CD4-positive, alpha-beta T cell treated with Interleukin-6 for 4 hours (primary cell): ENCODE results near the gene BCL11A.

ENCODE experiments used
- DNase-seq: peaks from one replicate; pipeline ENCODE4 v3.0.0-alpha.2; 2020; ENCODE audit warnings: mixed read lengths

BCL11A gene

DNA sequence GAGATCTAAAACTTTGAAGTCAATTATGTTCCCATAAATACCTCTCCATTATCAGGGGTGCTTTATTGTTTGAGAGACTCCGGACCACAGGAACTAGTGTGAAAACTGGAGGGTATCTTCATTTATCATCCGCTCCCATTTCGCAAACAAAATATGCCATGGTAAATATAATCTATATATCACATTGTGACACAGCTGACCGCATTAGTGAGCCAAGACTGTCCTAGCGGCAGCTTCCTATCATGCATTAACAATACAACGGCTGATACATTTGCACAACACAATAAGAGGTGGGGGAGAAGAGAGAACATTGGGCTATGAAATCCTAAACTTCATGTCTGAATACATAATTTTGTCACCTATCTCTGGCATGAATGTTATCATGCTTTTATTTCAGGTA lies 29.5 kb downstream of the BCL11A start:
- no peak for DNase-seq

DNA sequence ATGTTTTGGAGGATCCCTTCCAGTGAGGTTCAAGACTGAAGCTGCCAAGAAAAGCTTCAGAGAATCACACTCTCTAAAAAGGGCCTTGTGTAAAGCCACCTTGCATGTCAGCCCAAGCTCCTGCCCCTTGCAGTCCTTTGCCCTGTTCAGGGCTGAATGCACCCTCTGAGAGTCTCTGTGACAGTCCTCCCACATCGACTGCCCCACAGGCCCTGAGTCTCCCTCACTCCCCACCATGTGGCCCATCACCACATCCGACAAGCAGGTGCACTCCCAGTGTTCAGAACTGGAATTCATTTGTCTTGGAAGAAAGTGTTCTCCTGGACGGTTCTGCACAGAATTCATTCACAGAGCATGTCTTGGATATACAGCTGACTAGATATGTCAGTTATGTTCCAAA lies 31.0 kb downstream of the BCL11A start:
- no peak for DNase-seq

DNA sequence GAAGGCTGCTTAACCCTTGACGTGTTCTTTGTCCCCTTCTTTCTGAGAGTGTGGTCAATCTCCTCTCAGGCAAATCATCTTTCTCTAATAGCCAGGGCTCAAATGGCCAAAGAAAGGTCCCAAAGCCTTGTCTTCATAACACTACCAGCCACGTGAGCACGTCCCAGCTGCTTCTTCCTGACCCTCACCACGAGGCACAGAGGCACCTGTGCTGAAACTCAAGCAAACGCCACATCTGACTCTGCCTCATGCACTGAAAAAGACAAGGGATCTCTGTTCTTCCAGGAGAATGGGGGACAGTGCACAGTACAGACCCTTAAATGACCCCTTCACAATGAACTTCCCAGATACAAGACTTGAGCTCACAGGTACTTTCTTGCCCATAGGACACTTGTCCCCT lies 31.8 kb downstream of the BCL11A start:
- DNase-seq: no peak

DNA sequence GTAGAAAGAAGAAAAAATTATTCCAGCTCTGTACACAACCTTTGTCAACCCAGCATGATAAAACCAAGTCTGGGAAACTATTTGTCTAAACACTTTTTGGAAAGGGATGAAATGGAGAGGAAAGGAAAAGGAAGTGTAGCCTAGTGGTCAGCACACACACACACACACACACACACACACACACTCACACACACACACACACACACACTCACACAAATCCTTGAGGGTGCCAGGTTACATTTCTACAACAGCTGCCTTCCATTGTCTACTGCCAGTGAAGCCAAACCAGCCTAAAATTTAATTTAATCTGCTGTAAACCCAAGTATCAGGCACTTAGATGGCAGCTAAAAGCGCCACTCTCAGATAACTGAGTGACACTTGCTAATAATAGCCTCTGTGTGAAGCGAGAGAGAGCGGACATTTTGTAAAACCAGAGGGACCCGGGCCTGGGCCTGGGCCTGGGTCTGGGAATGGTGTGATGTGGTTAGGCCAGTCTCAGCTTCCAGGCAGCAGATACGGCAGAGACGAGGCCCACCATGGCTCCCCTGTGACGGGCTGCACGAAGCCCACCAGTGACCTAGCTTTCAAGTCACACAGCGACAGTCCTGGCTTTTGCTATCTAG lies 32.4 kb downstream of the BCL11A start:
- no peak for DNase-seq

DNA sequence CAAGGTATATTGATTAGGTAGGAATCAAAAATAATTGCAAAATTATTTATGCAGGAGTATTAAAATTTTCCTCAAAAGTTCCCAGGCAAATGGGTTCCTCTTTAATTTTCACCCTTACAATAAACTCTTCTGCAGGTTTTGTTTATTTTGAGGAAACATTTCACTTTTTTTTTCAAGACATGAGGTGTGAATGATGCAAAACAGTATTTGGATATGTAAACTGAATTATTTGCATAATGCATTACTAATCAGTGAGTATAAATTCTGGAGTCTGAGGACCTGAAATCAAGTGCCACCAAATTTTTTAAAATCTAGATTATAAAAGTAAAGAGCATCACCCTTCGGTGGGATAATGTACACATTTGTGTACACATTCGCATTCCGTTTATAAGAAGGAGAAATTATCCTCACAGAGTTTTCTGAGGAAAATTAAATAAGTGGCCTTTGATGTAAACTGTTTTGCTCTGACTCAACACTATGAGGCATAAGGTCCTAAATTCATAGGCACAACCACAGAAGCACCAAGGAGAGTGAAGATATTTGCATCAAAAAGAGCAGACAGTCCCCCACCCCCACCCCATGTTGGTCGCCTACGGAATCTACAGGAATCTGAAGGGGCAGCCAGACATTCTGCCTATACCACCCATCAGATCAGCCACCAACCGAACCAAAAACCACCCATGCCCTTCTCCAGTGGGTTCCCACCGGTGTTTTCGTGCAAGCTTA lies 33.1 kb downstream of the BCL11A start:
- no peak for DNase-seq

DNA sequence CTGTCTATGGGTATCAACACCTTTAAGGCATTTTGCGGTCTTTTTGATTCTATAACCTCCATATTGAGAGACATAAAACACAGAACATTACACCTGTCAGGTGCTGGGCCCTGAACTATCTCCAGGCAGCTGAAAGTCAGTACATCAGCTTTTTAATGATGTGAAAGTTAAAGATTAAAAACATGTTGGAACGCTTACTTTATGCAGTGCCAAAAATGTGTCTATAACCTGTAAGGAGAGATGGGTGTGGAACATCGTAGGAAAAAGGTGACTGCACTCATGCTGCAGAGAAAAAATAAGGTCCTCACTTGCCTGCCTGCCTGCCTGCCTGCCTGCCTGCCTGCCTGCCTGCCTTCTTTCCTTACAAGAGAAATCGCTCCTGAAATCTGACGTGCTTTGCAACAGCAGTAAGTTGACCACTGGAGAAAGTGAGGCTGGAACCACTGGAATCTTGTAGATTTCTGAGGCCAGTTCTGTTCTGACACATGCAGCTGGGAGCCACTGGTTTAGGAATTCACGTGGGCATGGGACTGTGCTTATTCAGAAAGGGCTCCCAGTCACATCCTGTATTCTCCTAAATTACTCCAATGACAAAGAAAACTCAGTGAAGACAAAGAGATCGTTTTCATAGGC lies 34.1 kb downstream of the BCL11A start:
- no peak for DNase-seq

DNA sequence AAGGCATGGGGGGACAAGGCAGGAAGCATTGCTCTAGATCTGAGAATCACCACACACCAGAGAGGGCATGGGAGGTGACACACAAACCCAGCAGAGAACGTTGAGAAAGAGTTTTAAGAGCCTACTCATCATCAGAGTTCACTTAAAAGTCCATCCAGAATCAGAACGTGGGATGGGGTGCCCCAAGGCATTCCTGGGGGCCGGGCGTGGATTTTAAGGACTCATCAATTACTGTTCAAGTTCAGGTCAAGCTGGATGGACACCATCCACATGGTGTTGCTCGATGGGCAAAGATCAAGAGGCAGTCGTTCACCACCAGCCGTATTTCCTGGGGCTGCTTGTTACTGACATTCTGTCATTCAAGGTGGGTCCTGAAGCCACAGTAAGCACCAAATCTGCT lies 34.9 kb downstream of the BCL11A start:
- no peak for DNase-seq

DNA sequence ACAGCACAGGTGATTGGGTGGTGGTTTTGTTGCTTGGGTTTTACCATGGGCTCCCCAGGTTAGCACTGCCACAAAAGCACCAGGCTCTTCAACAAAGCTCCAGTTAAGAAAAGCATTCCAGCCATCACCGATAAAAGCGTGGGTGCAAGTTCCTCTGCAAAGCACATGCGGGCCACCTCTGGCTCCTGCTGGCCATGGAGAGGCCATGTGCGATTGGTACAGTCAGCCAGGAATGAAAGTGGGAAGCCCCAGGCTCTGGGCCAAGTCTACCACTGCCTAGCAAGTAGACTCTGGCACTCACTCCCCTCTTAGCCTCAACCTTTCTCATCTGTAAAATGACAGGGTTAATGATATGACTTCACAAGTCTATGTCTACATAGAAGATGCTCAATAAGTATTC lies 36.0 kb downstream of the BCL11A start:
- no peak for DNase-seq

DNA sequence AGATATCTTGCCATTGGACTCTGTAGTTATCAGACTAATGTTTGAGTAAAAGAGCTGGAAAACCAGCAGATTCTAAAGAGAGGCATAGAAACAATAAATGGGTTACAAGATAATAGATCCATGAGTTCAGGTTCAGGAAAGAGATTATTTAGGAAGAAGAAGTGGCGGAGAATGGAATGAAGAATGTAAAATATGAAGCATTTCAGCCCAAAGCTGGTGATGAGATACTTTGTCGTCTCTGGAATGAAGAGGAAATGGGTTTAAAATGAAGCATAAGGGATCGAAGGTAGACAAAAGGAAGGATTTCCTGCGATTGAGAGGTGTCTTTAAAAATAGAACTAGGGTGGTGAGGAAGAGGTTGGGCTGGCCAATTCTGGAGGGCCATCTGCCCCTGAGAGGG lies 36.6 kb downstream of the BCL11A start:
- DNase-seq: no peak

GRCh38 chr2:60516383-60516811 lies 37.1 kb downstream of the BCL11A start:
- DNase-seq: no peak

GRCh38 chr2:60515721-60516226 lies 37.7 kb downstream of the BCL11A start:
- no peak for DNase-seq

GRCh38 chr2:60513996-60514395 lies 39.5 kb downstream of the BCL11A start:
- DNase-seq: no peak

- DNase-seq: no peak
Observed at GRCh38 chr2:60513191-60513590, 40.3 kb downstream of the BCL11A start.

- no peak for DNase-seq
Observed at GRCh38 chr2:60512641-60513040, 40.8 kb downstream of the BCL11A start.

DNA sequence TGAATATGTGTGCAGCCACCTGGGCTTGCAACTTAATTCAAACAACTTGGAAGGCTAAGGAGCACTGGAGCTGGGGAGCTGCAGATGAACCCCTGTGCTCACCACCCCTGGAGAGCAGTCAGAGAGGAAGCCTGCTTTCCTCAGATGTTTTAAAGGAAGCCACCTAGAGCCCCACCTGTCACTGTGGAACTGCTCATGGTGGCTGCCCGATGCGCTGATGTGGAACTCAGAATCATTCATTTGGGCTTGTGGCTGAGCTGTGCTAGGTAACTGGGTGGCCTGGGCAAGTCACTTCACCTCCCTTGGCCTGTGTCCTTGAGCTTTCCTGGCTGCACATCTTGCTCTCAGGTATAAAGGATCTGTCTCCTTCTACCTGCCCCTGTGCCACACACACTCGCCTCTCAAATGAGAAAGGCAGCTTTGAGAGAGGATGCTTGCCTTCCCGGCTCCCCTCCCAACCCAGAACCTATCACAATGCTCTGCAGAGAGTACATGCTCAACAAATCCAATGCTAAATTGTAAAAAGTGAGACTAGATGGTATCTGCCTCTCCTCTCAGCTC lies 41.3 kb downstream of the BCL11A start:
- no peak for DNase-seq

DNA sequence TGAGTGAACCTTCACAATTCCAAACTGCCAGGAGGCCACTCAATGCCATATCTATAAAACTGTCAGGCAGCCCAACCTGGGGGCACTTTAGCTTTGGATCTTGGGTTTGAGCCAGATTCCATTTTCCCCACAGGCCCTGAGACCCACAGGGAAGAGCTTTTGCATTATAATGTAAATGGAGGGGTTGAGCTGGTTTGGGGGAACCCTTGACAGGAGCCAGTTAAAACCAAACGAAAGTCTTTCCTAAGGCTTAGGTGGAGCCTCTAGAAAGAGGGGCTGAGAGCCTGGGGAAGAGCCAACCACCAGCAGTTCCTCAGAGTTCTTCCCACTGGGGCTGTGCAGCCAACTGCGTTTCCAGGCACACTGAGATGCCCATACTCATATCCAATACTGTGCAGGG lies 42.7 kb downstream of the BCL11A start:
- no peak for DNase-seq

- no peak for DNase-seq
Observed at GRCh38 chr2:60509066-60509465, 44.4 kb downstream of the BCL11A start.

- DNase-seq: no peak
Observed at GRCh38 chr2:60508339-60508917, 45.0 kb downstream of the BCL11A start.

- DNase-seq: no peak
Observed at GRCh38 chr2:60507211-60507965, 46.1 kb downstream of the BCL11A start.

DNA sequence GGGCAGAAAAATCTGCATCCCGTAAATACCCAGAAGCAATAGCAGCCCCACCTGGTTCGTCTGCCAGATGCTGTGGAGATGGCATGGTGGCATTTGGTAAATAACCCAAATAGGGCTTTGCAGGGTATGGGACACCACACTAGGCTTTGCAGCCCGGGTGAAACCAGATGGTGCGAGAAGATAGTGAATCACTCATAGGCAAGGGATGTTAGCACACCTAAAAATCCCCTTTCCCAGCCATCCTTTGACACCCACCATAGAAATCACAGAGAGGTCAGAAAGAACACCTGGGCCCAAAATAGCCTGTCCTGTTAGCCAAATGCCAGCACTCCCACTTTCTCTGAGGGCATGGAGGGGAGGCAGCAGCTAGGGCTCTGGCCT lies 47.6 kb downstream of the BCL11A start:
- DNase-seq: no peak

GRCh38 chr2:60505240-60505879 lies 48.1 kb downstream of the BCL11A start:
- no peak for DNase-seq

- no peak for DNase-seq
Observed at GRCh38 chr2:60504049-60504448, 49.4 kb downstream of the BCL11A start.
